ENCODE measurements around the gene CSNK2A1.

DNA sequence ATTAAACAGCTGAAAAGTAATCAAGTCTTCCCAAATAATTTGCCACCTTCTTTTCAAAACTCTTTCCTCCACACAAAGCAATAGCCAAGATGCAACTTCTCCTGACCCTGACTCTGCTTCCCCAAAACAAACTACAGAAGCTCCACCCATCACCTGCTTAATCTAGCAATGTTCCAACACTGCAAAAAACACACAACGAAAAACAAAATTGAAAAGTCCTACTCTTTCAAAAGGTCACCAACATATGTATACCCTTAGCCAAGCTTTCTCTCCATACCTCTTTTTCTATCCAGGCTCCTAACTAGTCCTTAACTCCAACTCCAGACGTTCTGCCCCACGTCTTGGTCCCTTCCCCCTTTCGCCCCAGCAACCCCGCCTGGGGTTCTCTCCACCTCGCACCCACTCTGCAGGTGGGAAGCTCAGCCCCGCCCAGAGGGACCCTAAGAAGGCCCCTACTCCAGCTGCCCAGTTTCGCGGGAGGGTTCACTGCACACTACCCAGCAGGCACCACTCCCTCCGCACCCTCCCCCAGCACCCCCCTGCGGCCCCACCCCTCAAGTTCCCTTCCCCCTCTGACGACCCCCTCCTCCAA, 717 bp downstream of the CSNK2A1 start:
- TF ChIP-seq, protein P1, sequence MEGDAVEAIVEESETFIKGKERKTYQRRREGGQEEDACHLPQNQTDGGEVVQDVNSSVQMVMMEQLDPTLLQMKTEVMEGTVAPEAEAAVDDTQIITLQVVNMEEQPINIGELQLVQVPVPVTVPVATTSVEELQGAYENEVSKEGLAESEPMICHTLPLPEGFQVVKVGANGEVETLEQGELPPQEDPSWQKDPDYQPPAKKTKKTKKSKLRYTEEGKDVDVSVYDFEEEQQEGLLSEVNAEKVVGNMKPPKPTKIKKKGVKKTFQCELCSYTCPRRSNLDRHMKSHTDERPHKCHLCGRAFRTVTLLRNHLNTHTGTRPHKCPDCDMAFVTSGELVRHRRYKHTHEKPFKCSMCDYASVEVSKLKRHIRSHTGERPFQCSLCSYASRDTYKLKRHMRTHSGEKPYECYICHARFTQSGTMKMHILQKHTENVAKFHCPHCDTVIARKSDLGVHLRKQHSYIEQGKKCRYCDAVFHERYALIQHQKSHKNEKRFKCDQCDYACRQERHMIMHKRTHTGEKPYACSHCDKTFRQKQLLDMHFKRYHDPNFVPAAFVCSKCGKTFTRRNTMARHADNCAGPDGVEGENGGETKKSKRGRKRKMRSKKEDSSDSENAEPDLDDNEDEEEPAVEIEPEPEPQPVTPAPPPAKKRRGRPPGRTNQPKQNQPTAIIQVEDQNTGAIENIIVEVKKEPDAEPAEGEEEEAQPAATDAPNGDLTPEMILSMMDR (IDR thresholded peaks at IDR 0.05), result no peak
- TF ChIP-seq POLR2A (IDR thresholded peaks at IDR 0.05), result no peak

Data from body of pancreas (tissue), 4 donors.